GM19099 (cell line): ENCODE measurements around the gene CISD2.

Experiments
- POLR2A ChIP-seq: IDR thresholded peaks from 3 replicates; pipeline ENCODE4 v1.6.1; 2011; ENCODE audit warnings: low read depth; ENCODE audit not compliant: insufficient read length; ENCODE audit errors: extremely low read depth

Gene CISD2

GRCh38 chr4:102868781-102869568 lies at the start of gene CISD2:
Gene CISD2 (plus strand): TSS chr4:102868992. CDS start chr4:102869085, 93 bp downstream.
- peak; percentile 97 for TF ChIP-seq POLR2A

GRCh38 chr4:102819588-102820365 lies 49.0 kb upstream of the CISD2 start:
- no peak for TF ChIP-seq POLR2A

- no peak for TF ChIP-seq POLR2A
Measured at GRCh38 chr4:102823464-102823863, 45.3 kb upstream of the CISD2 start.

- TF ChIP-seq POLR2A: no peak
Measured at GRCh38 chr4:102823897-102824296, 44.9 kb upstream of the CISD2 start.

- TF ChIP-seq POLR2A: no peak
Measured at GRCh38 chr4:102824398-102824797, 44.4 kb upstream of the CISD2 start.

GRCh38 chr4:102825261-102826091 lies 43.3 kb upstream of the CISD2 start:
- no peak for TF ChIP-seq POLR2A

- no peak for TF ChIP-seq POLR2A
Measured at GRCh38 chr4:102826105-102826889, 42.5 kb upstream of the CISD2 start.

GRCh38 chr4:102826890-102827673 lies 41.7 kb upstream of the CISD2 start, which contains the start of gene UBE2D3:
Gene UBE2D3 (minus strand): TSS chr4:102827551. CDS start chr4:102826508, 1,043 bp downstream.
- peak; percentile 85 for TF ChIP-seq POLR2A

- peak; percentile 82 for TF ChIP-seq POLR2A
Measured at GRCh38 chr4:102827674-102828496, 40.9 kb upstream of the CISD2 start.

- no peak for TF ChIP-seq POLR2A
Measured at GRCh38 chr4:102828497-102828808, 40.3 kb upstream of the CISD2 start.

GRCh38 chr4:102829803-102830202 lies 39.0 kb upstream of the CISD2 start:
- TF ChIP-seq POLR2A: no peak

GRCh38 chr4:102832105-102832504 lies 36.7 kb upstream of the CISD2 start:
- TF ChIP-seq POLR2A: no peak

- no peak for TF ChIP-seq POLR2A
Measured at GRCh38 chr4:102832667-102833066, 36.1 kb upstream of the CISD2 start.
